Left lung (tissue), 10 donors: Measurements from ENCODE around the gene RIPOR1. TPM values are rescaled to one million over a fixed set of nuclear protein-coding genes. Genes with fewer than 3 reads are reported as not detected.
A peak's percentile ranks its signal among the peaks of the same experiment; 100 is the strongest.

Experiments
- ATAC-seq: fragments of 200-7000 bp; cut with Tn5 transposase; one replicate; pipeline ENCODE4 v1.9.1; 2020; ENCODE audit warnings: moderate library complexity
- DNase-seq, 4 donors: peaks; one replicate each; pipeline ENCODE4 v3.0.0-alpha.2; 2013 to 2020
- H3K27ac ChIP-seq, 2 donors: fragments of 200-600 bp; sonication (generic) in 1 of 2; one replicate each; pipeline versions ENCODE4 v1.5.0 to v1.8.0; 2020 to 2021
- H3K27me3 ChIP-seq, 2 donors: fragments of 200-600 bp; sonication (generic) in 1 of 2; one replicate each; pipeline versions ENCODE4 v1.5.0 to v1.8.0; 2020 to 2021
- H3K36me3 ChIP-seq, 2 donors: fragments of 200-600 bp; sonication (generic) in 1 of 2; one replicate each; pipeline versions ENCODE4 v1.5.0 to v1.8.0; 2020 to 2021
- H3K4me1 ChIP-seq, 2 donors: fragments of 200-600 bp; one replicate each; pipeline ENCODE4 v1.8.0; 2021
- H3K4me3 ChIP-seq, 2 donors: fragments of 200-600 bp; sonication (generic) in 1 of 2; one replicate each; pipeline versions ENCODE4 v1.5.0 to v1.8.0; 2020 to 2021; ENCODE audit warnings: mild to moderate bottlenecking in 1 of 2
- H3K9me3 ChIP-seq, 2 donors: fragments of 200-600 bp; sonication (generic) in 1 of 2; one replicate each; pipeline versions ENCODE4 v1.5.0 to v1.8.0; 2020 to 2021
- intact Hi-C, 2 donors: fragments of 100-400 bp; cut with DNase I; formaldehyde crosslinking; loops; one replicate each; pipeline versions ENCODE4 v1.11.2 to v1.14.2; 2022
- polyA plus RNA-seq, 6 donors: library from polyadenylated mRNA; unstranded; fragments of 120-200 nt; gene quantifications; one replicate each; pipeline ENCODE4 v1.2.1, GENCODE V29; 2013; ENCODE audit not compliant: insufficient read length in 6 of 6
- total RNA-seq, 2 donors: library from RNA; stranded (reverse); fragmentation: NEBNext Ultra II Directional; extraction: Animal tissue kit (Norgen Biotek cat#: 25700); gene quantifications; one replicate each; pipeline ENCODE4 v1.2.1, GENCODE V29; 2021
- TF ChIP-seq, protein P1 (sequence below), 2 donors: fragments of 200-600 bp; sonication (generic) in 1 of 2; IDR thresholded peaks; one replicate each; pipeline versions ENCODE4 v1.5.0 to v1.8.0; 2021; ENCODE audit warnings: antibody characterized with exemption in 2 of 2
- donor health status: DM: no; HTN: yes; CAD: no.
- donor health status: DM: no; HTN: no; CAD: no.

RIPOR1 gene
- total and polyA plus RNA-seq, 8 donors: 52.8 to 123 (median 65.7) TPM

DNA sequence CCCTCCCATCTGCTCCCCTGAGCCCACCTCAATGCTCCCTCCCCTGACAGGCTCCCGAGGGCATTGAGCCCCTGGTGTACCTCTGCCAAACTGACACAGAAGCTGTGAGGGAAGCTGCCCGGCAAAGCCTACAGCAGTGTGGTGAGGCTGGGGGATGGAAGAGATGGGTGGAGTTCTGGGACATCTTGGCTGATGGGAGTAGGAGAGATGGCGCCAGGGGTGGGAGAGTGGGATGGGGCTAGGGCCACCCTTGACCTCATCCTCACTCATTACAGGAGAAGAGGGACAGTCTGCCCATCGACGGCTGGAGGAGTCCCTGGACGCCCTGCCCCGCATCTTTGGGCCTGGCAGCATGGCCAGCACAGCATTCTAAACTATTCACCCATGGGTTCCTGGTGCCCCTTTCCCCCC lies 17.5 kb downstream of the RIPOR1 start:
- H3K27me3 ChIP-seq: no peaks in the 10 kb centered on the region
- H3K27ac ChIP-seq: peak overlapping the region in 1 of 2 donors; percentile 19
- TF ChIP-seq, protein P1, sequence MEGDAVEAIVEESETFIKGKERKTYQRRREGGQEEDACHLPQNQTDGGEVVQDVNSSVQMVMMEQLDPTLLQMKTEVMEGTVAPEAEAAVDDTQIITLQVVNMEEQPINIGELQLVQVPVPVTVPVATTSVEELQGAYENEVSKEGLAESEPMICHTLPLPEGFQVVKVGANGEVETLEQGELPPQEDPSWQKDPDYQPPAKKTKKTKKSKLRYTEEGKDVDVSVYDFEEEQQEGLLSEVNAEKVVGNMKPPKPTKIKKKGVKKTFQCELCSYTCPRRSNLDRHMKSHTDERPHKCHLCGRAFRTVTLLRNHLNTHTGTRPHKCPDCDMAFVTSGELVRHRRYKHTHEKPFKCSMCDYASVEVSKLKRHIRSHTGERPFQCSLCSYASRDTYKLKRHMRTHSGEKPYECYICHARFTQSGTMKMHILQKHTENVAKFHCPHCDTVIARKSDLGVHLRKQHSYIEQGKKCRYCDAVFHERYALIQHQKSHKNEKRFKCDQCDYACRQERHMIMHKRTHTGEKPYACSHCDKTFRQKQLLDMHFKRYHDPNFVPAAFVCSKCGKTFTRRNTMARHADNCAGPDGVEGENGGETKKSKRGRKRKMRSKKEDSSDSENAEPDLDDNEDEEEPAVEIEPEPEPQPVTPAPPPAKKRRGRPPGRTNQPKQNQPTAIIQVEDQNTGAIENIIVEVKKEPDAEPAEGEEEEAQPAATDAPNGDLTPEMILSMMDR (IDR thresholded peaks at IDR 0.05): no peak
- no peak for ATAC-seq
- DNase-seq: no peak
- H3K4me3 ChIP-seq: no peak overlapping the region
- intact Hi-C loops: loop anchor here (10.0 kb wide), 2 partner anchors 99 to 109 kb away; partner anchors contain the start of gene CARMIL2 (in 1 of the 2)
- H3K4me1 ChIP-seq: peaks cover 4 to 55% of the 10 kb centered on the region in 2 donors
- no peaks in the 10 kb centered on the region for H3K9me3 ChIP-seq
- peaks cover 0 to 83% of the 10 kb centered on the region in 2 donors for H3K36me3 ChIP-seq

DNA sequence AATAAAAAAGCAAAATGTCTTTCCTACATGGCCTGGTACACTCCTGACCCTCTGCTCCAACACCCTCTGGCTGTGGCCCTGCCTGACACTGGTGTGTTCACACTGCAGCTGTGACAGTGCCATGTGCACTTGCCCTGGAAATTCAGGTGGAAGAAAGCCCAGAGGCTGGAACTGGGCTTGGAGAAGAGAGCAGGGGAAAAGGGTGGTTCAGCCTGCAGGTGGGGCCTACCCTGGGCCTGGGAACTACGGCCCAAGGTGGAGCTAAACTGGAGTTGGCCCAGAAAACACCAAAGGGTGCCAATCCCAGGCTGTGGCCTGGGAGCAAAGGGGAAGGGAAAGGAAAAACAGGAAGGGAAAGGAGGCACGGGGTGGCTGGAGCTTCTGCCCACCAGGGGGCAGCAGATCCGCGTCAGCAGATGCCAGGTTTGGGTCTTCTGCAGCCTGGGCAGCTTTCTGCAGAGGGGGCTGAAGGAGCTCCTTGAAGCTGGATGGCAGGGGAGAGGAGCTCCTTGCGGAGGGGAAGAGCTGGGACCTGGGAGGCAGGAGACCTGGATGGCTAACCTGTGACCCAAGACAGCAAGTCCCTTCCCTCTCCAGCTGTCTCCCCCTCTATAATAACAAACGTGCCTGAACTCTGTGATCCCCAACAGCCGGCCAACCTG lies 18.3 kb downstream of the RIPOR1 start:
- ATAC-seq (peak; percentile 76), DNase-seq (peak; percentile 42 to 92 (median 74))
- peaks cover 4 to 49% of the 10 kb centered on the region in 2 donors for H3K4me1 ChIP-seq

DNA sequence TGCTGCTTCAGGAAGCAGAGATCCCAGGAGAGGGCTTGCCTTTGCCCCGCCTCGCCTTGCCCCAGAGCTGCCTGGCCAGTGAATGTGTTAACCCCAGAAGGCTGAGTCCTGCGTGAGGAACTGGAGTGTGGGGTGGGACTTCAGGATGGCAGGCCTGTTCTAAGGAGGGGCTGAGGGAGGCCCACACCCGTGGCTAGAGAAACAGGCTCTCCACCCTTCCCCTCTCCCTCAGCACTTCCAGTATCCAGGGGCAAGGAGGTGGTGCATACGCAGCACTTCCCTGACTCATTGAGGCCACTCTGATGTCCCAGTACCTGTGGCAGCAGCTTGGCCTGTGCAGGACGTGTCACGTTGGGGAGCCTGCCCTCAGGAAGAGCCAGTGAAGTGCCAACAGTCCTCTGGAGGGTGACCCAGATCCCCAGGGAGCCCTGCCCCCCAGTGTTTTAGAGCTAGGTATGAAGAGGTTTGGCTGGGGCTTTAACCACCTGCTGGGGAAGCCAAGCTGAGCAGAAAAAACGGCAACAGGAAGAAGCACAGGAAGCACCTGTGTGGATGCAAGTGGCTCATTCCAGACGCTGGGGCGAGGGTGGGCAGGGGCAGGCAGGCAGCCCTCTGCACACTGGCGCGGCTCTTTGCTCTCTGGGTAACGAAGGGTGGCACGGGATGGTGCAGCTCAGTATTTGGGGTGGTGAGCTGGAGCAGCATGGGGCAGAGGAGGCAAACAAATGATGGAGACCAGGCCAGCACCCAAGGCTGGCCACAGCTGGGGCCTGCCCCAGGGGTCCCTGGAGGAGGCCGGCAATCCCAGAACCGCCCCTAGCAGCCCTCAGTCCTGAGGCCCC lies 19.0 kb downstream of the RIPOR1 start:
- peak in 1 of 4 donors; percentile 39 for DNase-seq
- Histone ChIP-seq H3K36me3 (peaks cover 0 to 68% of the 10 kb centered on the region in 2 donors), H3K27ac (peak overlapping the region in 1 of 2 donors; percentile 48), H3K4me3 (no peak overlapping the region), H3K27me3 (no peaks in the 10 kb centered on the region), H3K4me1 (peaks cover 8 to 49% of the 10 kb centered on the region in 2 donors), H3K9me3 (no peaks in the 10 kb centered on the region)
- TF ChIP-seq, protein P1 (IDR thresholded peaks at IDR 0.05): no peak
- intact Hi-C loops: loop anchor here (10.0 kb wide), 2 partner anchors 97 to 107 kb away; partner anchors contain the start of gene CARMIL2 (in 1 of the 2)
- ATAC-seq: peak; percentile 10

More for the DNA sequence above, 18.3 kb downstream of the RIPOR1 start:
- H3K4me3 ChIP-seq: no peak overlapping the region
- intact Hi-C loops: loop anchor here (10.0 kb wide), 2 partner anchors 98 to 108 kb away; partner anchors contain the start of gene CARMIL2 (in 1 of the 2)
- no peaks in the 10 kb centered on the region for H3K27me3 ChIP-seq
- peak overlapping the region; percentile 19 to 48 for H3K27ac ChIP-seq
- H3K36me3 ChIP-seq: peaks cover 0 to 75% of the 10 kb centered on the region in 2 donors
- TF ChIP-seq, protein P1 (IDR thresholded peaks at IDR 0.05): peak; percentile 84 to 97
- no peaks in the 10 kb centered on the region for H3K9me3 ChIP-seq

DNA sequence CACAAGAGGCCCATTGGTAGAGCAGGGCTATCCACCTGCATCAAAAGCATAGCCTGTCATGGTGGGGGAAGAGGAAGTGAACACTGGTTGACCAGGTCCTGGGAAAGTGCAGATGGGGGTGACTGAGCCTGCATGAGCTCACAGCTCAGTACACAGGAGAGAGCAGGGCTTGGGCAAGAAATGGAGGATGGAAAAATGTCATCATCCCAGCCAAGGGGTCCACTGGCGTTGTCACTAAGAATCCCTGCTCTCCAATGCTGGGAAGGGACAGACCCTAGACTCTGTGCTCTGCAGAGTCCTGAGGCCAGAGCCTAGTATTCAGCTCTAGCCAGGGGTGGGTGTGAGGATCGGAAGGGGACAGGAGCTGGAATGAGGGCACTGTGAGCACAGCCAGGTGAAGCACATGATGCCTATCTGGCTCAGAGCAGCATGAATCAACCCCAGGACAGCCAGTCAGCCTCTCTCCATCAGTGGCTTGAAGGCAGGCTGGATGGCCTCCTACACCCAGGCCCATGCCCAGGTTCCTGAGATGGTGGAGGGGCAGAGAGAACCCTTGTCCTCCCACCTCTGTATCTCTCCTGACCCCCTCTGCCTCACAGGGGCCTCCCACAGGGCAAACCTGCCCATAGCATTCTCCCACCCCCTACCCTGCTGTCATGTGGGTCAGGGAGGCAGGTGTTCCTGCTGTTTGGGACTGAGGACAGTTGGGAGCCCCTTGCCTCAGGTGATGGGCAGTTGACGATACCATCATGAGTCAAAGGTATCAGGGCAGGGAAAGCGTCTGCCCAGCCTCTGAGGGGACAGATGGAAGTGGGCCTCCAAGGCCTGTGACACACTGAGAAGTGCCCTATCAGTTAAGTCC lies 19.9 kb downstream of the RIPOR1 start:
- H3K27ac ChIP-seq: peak overlapping the region in 1 of 2 donors; percentile 48
- no peaks in the 10 kb centered on the region for H3K9me3 ChIP-seq
- H3K36me3 ChIP-seq: peaks cover 0 to 59% of the 10 kb centered on the region in 2 donors
- ATAC-seq: no peak
- TF ChIP-seq, protein P1 (IDR thresholded peaks at IDR 0.05): no peak
- peaks cover 10 to 49% of the 10 kb centered on the region in 2 donors for H3K4me1 ChIP-seq
- DNase-seq: peak in 1 of 4 donors; percentile 22
- intact Hi-C loops: loop anchor here (10.0 kb wide), 2 partner anchors 96 to 106 kb away; partner anchors contain the start of gene CARMIL2 (in 1 of the 2)
- no peaks in the 10 kb centered on the region for H3K27me3 ChIP-seq
- no peak overlapping the region for H3K4me3 ChIP-seq
